ENCODE measurements around the gene DZIP1. TPM values are rescaled to one million over a fixed set of nuclear protein-coding genes. Genes with fewer than 3 reads are reported as not detected.

Gene DZIP1
- polyA plus RNA-seq, 2 of the 4 experiments (the other 2 are of a cell fraction), result 11.5 to 17.1 TPM

GRCh38 chr13:95588134-95588533, 56.4 kb downstream of the DZIP1 start:
- no peak overlapping the region for H3K4me3 ChIP-seq
- ATAC-seq, result no peak
- no peak overlapping the region for H3K4me2 ChIP-seq
- no peak overlapping the region for H3K27ac ChIP-seq
- TF ChIP-seq USF2 (IDR thresholded peaks at IDR 0.05) (no peak), RCOR1 (IDR thresholded peaks at IDR 0.05; ENCODE audit: low read depth, low read length) (no peak), JUNB (IDR thresholded peaks at IDR 0.05) (no peak), TP53 (CRISPR knock-in tag; IDR thresholded peaks at IDR 0.05) (no peak), EHF (CRISPR knock-in tag; IDR thresholded peaks at IDR 0.05) (no peak), TFCP2L1 (CRISPR knock-in tag; IDR thresholded peaks at IDR 0.05) (no peak), NR3C1 (IDR thresholded peaks at IDR 0.05) (no peak), HDAC2 (IDR thresholded peaks at IDR 0.05) (no peak), CHD2 (IDR thresholded peaks at IDR 0.05; ENCODE audit: low read length, partially characterized antibody) (no peak), MYC (IDR thresholded peaks at IDR 0.05; ENCODE audit: borderline replicate concordance, low read length) (no peak), EHMT2 (IDR thresholded peaks at IDR 0.05; ENCODE audit: low read depth) (no peak), CBX2 (IDR thresholded peaks at IDR 0.05; ENCODE audit: borderline replicate concordance, low read depth) (no peak), GATA3 (IDR thresholded peaks at IDR 0.05; ENCODE audit: borderline replicate concordance) (no peak), MAZ (IDR thresholded peaks at IDR 0.05; ENCODE audit: borderline replicate concordance, low read depth, low read length) (no peak), EP300 (IDR thresholded peaks at IDR 0.05) (no peak), RFX5 (IDR thresholded peaks at IDR 0.05) (no peak), FOSB (CRISPR knock-in tag; IDR thresholded peaks at IDR 0.05) (no peak)
- TF ChIP-seq, protein P1, sequence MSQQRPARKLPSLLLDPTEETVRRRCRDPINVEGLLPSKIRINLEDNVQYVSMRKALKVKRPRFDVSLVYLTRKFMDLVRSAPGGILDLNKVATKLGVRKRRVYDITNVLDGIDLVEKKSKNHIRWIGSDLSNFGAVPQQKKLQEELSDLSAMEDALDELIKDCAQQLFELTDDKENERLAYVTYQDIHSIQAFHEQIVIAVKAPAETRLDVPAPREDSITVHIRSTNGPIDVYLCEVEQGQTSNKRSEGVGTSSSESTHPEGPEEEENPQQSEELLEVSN (IDR thresholded peaks at IDR 0.05; ENCODE audit: borderline replicate concordance, low read depth), result no peak
- TF ChIP-seq, protein P2, sequence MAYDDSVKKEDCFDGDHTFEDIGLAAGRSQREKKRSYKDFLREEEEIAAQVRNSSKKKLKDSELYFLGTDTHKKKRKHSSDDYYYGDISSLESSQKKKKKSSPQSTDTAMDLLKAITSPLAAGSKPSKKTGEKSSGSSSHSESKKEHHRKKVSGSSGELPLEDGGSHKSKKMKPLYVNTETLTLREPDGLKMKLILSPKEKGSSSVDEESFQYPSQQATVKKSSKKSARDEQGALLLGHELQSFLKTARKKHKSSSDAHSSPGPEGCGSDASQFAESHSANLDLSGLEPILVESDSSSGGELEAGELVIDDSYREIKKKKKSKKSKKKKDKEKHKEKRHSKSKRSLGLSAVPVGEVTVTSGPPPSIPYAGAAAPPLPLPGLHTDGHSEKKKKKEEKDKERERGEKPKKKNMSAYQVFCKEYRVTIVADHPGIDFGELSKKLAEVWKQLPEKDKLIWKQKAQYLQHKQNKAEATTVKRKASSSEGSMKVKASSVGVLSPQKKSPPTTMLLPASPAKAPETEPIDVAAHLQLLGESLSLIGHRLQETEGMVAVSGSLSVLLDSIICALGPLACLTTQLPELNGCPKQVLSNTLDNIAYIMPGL (CRISPR knock-in tag; IDR thresholded peaks at IDR 0.05; ENCODE audit: borderline replicate concordance), result no peak
- FAIRE-seq, result no peak
- CTCF ChIA-PET, result no interaction called here
- POLR2A ChIA-PET, result no interaction called here
- DNase-seq (ENCODE audit: low read depth in 1 of 2, low spot score in 1 of 2), result no peak
- no peaks in the 10 kb centered on the region for H3K4me1 ChIP-seq
- no peaks in the 10 kb centered on the region for H3K9me3 ChIP-seq
- WGBS (ENCODE audit: missing lambda C conversion rate), result 86% methylated on average over 3 of the region's 3 CpGs

- DNase-seq (ENCODE audit: low read depth in 1 of 2, low spot score in 1 of 2) (no peak), FAIRE-seq (no peak), ATAC-seq (no peak)
- ChIA-PET POLR2A (no interaction called here), CTCF (no interaction called here)
- H3K27ac ChIP-seq, result no peak overlapping the region
- no peak overlapping the region for H3K4me2 ChIP-seq
- H3K9me3 ChIP-seq, result no peaks in the 10 kb centered on the region
- H3K4me1 ChIP-seq, result no peaks in the 10 kb centered on the region
- H3K4me3 ChIP-seq, result no peak overlapping the region
- WGBS (ENCODE audit: missing lambda C conversion rate), result 97% methylated on average over 4 of the region's 4 CpGs
- no peak for TF ChIP-seq PHF8 (IDR thresholded peaks at IDR 0.05; ENCODE audit: borderline replicate concordance, low read depth)
- TF ChIP-seq ZSCAN20 (CRISPR knock-in tag; IDR thresholded peaks at IDR 0.05), result no peak
- TF ChIP-seq ZNF302 (CRISPR knock-in tag; IDR thresholded peaks at IDR 0.05), result no peak
- TF ChIP-seq KDM1A (IDR thresholded peaks at IDR 0.05; ENCODE audit: low read depth), result no peak
- TF ChIP-seq POLR2A (IDR thresholded peaks at IDR 0.05; ENCODE audit: low read length), result no peak
- TF ChIP-seq EP300 (IDR thresholded peaks at IDR 0.05), result no peak
- TF ChIP-seq REST (IDR thresholded peaks at IDR 0.05), result no peak
- TF ChIP-seq BHLHE40 (IDR thresholded peaks at IDR 0.05; ENCODE audit: low read depth, low read length), result no peak
- no peak for TF ChIP-seq SMC3 (IDR thresholded peaks at IDR 0.05)
- TF ChIP-seq, protein P3, sequence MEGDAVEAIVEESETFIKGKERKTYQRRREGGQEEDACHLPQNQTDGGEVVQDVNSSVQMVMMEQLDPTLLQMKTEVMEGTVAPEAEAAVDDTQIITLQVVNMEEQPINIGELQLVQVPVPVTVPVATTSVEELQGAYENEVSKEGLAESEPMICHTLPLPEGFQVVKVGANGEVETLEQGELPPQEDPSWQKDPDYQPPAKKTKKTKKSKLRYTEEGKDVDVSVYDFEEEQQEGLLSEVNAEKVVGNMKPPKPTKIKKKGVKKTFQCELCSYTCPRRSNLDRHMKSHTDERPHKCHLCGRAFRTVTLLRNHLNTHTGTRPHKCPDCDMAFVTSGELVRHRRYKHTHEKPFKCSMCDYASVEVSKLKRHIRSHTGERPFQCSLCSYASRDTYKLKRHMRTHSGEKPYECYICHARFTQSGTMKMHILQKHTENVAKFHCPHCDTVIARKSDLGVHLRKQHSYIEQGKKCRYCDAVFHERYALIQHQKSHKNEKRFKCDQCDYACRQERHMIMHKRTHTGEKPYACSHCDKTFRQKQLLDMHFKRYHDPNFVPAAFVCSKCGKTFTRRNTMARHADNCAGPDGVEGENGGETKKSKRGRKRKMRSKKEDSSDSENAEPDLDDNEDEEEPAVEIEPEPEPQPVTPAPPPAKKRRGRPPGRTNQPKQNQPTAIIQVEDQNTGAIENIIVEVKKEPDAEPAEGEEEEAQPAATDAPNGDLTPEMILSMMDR (IDR thresholded peaks at IDR 0.05), result no peak
- TF ChIP-seq HOXB13 (CRISPR knock-in tag; IDR thresholded peaks at IDR 0.05; ENCODE audit: low read depth), result no peak
- no peak for TF ChIP-seq JUN (IDR thresholded peaks at IDR 0.05)
- TF ChIP-seq CBX8 (IDR thresholded peaks at IDR 0.05), result no peak
- no peak for TF ChIP-seq HOXA7 (CRISPR knock-in tag; IDR thresholded peaks at IDR 0.05)
- TF ChIP-seq, protein P4, sequence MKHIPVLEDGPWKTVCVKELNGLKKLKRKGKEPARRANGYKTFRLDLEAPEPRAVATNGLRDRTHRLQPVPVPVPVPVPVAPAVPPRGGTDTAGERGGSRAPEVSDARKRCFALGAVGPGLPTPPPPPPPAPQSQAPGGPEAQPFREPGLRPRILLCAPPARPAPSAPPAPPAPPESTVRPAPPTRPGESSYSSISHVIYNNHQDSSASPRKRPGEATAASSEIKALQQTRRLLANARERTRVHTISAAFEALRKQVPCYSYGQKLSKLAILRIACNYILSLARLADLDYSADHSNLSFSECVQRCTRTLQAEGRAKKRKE (CRISPR knock-in tag; IDR thresholded peaks at IDR 0.05; ENCODE audit: low read depth), result no peak
Observed at GRCh38 chr13:95585867-95586266, 58.6 kb downstream of the DZIP1 start.

Data from A549 (cell line).